H9 (cell line): ENCODE measurements around the gene MRPS14. TPM values are rescaled to one million over a fixed set of nuclear protein-coding genes. Genes with fewer than 3 reads are reported as not detected.

Experiments used
- DNase-seq: peaks from one replicate; pipeline ENCODE4 v3.0.0-alpha.2; 2017
- H2AFZ ChIP-seq: one replicate; pipeline ENCODE4 v1.6.1; 2013; ENCODE audit warnings: mild to moderate bottlenecking, low read length, control low read depth, moderate library complexity
- H2AK5ac ChIP-seq: 2 replicates; pipeline ENCODE4 v1.6.1; 2013; ENCODE audit warnings: low read length, control low read depth, mixed read lengths; ENCODE audit not compliant: insufficient read length
- H2BK120ac ChIP-seq: one replicate; pipeline ENCODE4 v1.6.1; 2013; ENCODE audit warnings: low read depth, mild to moderate bottlenecking, low read length, control low read depth, inconsistent platforms; ENCODE audit not compliant: poor library complexity, severe bottlenecking
- H2BK12ac ChIP-seq: 2 replicates; pipeline ENCODE4 v1.6.1; 2013; ENCODE audit warnings: low read length, control low read depth, mixed read lengths, low read depth; ENCODE audit not compliant: insufficient read length
- H2BK15ac ChIP-seq: 2 replicates; pipeline ENCODE4 v1.6.1; 2013; ENCODE audit warnings: low read depth, low read length, control low read depth
- H2BK20ac ChIP-seq: one replicate; pipeline ENCODE4 v1.6.1; 2013; ENCODE audit warnings: low read depth, mild to moderate bottlenecking, low read length, control low read depth, inconsistent platforms; ENCODE audit not compliant: poor library complexity, severe bottlenecking
- H2BK5ac ChIP-seq: 2 replicates; pipeline ENCODE4 v1.6.1; 2013; ENCODE audit warnings: low read length, control low read depth, mixed read lengths; ENCODE audit not compliant: insufficient read length
- H3K14ac ChIP-seq: 2 replicates; pipeline ENCODE4 v1.6.1; 2013; ENCODE audit warnings: low read length, control low read depth; ENCODE audit not compliant: insufficient read depth
- H3K18ac ChIP-seq: 2 replicates; pipeline ENCODE4 v1.6.1; 2013; ENCODE audit warnings: low read depth, mild to moderate bottlenecking, mixed read lengths, low read length, control low read depth; ENCODE audit not compliant: insufficient read length
- H3K23ac ChIP-seq: 2 replicates; pipeline ENCODE4 v1.6.1; 2013; ENCODE audit warnings: low read length, control low read depth, mixed read lengths, low read depth; ENCODE audit not compliant: insufficient read length
- H3K23me2 ChIP-seq: 2 replicates; pipeline ENCODE4 v1.6.1; 2013; ENCODE audit warnings: low read depth, mild to moderate bottlenecking, mixed read lengths, low read length, control low read depth; ENCODE audit not compliant: insufficient read length, poor library complexity, severe bottlenecking
- H3K27ac ChIP-seq: 2 replicates; pipeline ENCODE4 v1.5.1; 2013; ENCODE audit warnings: low read length, control low read depth, mixed read lengths, low read depth; ENCODE audit not compliant: insufficient read length
- H3K27me3 ChIP-seq: 2 replicates; pipeline ENCODE4 v1.6.1; 2013; ENCODE audit warnings: low read length, control low read depth, inconsistent platforms; ENCODE audit not compliant: insufficient read depth
- H3K4ac ChIP-seq: 2 replicates; pipeline ENCODE4 v1.6.1; 2013; ENCODE audit warnings: low read depth, mild to moderate bottlenecking, control low read depth, inconsistent platforms, low read length, moderate library complexity
- H3K4me1 ChIP-seq: 2 replicates; pipeline ENCODE4 v1.6.1; 2013; ENCODE audit warnings: low read length, control low read depth, inconsistent platforms; ENCODE audit not compliant: insufficient read depth
- H3K4me2 ChIP-seq: 2 replicates; pipeline ENCODE4 v1.6.1; 2013; ENCODE audit warnings: low read length, control low read depth, mixed read lengths; ENCODE audit not compliant: insufficient read length, insufficient read depth
- H3K56ac ChIP-seq: 2 replicates; pipeline ENCODE4 v1.6.1; 2013; ENCODE audit warnings: low read depth, mild to moderate bottlenecking, mixed read lengths, low read length, control low read depth; ENCODE audit not compliant: insufficient read length
- H3K79me1 ChIP-seq: 2 replicates; pipeline ENCODE4 v1.6.1; 2013; ENCODE audit warnings: low read depth, mild to moderate bottlenecking, moderate library complexity, low read length, control low read depth, inconsistent platforms; ENCODE audit not compliant: insufficient read depth, poor library complexity, severe bottlenecking
- H3K79me2 ChIP-seq: 2 replicates; pipeline ENCODE4 v1.6.1; 2013; ENCODE audit warnings: low read length, control low read depth, inconsistent platforms; ENCODE audit not compliant: insufficient read depth
- H3K9ac ChIP-seq: 2 replicates; pipeline ENCODE4 v1.6.1; 2013; ENCODE audit warnings: low read length, control low read depth, mixed read lengths; ENCODE audit not compliant: insufficient read length; ENCODE audit errors: extremely low read depth
- H3K9me3 ChIP-seq: one replicate; pipeline ENCODE4 v1.6.1; 2013; ENCODE audit warnings: low read depth, low read length, inconsistent platforms; ENCODE audit not compliant: control insufficient read depth
- H3T11ph ChIP-seq: one replicate; pipeline ENCODE4 v1.6.1; 2013; ENCODE audit warnings: mild to moderate bottlenecking, low read length, control low read depth, inconsistent platforms
- H4K20me1 ChIP-seq: one replicate; pipeline ENCODE4 v1.6.1; 2013; ENCODE audit not compliant: control insufficient read depth, insufficient read length, insufficient read depth
- H4K5ac ChIP-seq: 2 replicates; pipeline ENCODE4 v1.6.1; 2013; ENCODE audit warnings: low read depth, mild to moderate bottlenecking, mixed read lengths, low read length, control low read depth; ENCODE audit not compliant: insufficient read length
- H4K8ac ChIP-seq: replicated peaks from 2 replicates; pipeline ENCODE4 v1.6.1; 2013; ENCODE audit warnings: low read length, control low read depth, mixed read lengths, low read depth; ENCODE audit not compliant: insufficient read length
- H4K91ac ChIP-seq: 2 replicates; pipeline ENCODE4 v1.6.1; 2013; ENCODE audit warnings: low read depth, mild to moderate bottlenecking, moderate library complexity, mixed read lengths, low read length, control low read depth; ENCODE audit not compliant: insufficient read length
- H3K27ac Mint-ChIP-seq, 3 experiments: 2 replicates in 2 of 3; 3 replicates in 1 of 3; pipeline ENCODE4 v1.8.0; 2020 to 2021; ENCODE audit warnings: mixed read lengths in 3 of 3, mild to moderate bottlenecking in 1 of 3, moderate library complexity in 1 of 3
- H3K27me3 Mint-ChIP-seq: 2 replicates; pipeline ENCODE4 v1.8.0; 2021; ENCODE audit warnings: low read depth, mild to moderate bottlenecking, moderate library complexity, mixed read lengths
- H3K36me3 Mint-ChIP-seq, 3 experiments: 2 replicates in 2 of 3; 3 replicates in 1 of 3; pipeline ENCODE4 v1.8.0; 2020 to 2021; ENCODE audit warnings: low read depth in 3 of 3, mixed read lengths in 3 of 3; ENCODE audit not compliant: insufficient read depth in 1 of 3
- H3K4me1 Mint-ChIP-seq, 2 experiments: 2 replicates each; pipeline ENCODE4 v1.8.0; 2020; ENCODE audit warnings: mixed read lengths in 2 of 2
- H3K4me3 Mint-ChIP-seq, 2 experiments: 2 replicates in 1 of 2; 3 replicates in 1 of 2; pipeline ENCODE4 v1.8.0; 2020 to 2021; ENCODE audit warnings: mild to moderate bottlenecking in 2 of 2, mixed read lengths in 2 of 2, moderate library complexity in 1 of 2
- H3K9me3 Mint-ChIP-seq, 2 experiments: 2 replicates in 1 of 2; 3 replicates in 1 of 2; pipeline ENCODE4 v1.8.0; 2020; ENCODE audit warnings: mild to moderate bottlenecking in 2 of 2, mixed read lengths in 2 of 2, moderate library complexity in 1 of 2
- total RNA-seq: library from RNA; stranded (reverse); gene quantifications from 2 replicates; pipeline ENCODE4 v1.2.1, GENCODE V29; 2021
- TF ChIP-seq, protein P1 (sequence below): fragments of 200-600 bp; sonication (generic); conservative IDR thresholded peaks from 3 replicates; pipeline ENCODE4 v1.8.0; 2021; ENCODE audit warnings: antibody characterized with exemption, mild to moderate bottlenecking

MRPS14 gene
- total RNA-seq, 1 experiment from 2014 or later: 30.6 TPM

DNA sequence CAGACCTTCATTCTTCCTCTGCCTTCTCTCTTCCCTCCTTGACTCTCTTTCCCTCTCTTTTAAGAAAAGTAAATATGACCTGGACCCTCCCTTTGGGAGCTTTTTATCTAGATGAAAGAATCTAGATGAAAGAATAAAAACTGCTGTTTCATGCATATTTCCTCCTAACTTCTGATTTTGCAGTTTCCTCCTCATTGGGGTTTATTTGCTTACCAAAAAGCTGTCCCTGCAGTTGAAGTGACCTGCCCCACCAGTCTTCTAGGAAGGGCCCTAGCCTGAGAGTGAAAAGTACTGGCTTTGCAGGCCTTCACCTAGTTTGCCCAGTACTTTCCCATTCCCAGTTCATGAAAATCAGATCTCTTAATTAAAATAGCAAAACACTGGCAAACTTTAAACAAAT, 51.8 kb downstream of the MRPS14 start:
- Histone ChIP-seq H3K9ac (no peak overlapping the region), H4K91ac (no peak overlapping the region), H2BK20ac (no peak overlapping the region), H4K8ac (no peak overlapping the region), H2BK12ac (no peak overlapping the region), H2BK5ac (no peak overlapping the region), H3K79me2 (no peaks in the 10 kb centered on the region), H3K18ac (no peak overlapping the region), H3K23me2 (no peaks in the 10 kb centered on the region), H4K20me1 (no peaks in the 10 kb centered on the region), H3K79me1 (peaks cover 3% of the 10 kb centered on the region), H3K56ac (no peak overlapping the region), H3K9me3 (no peaks in the 10 kb centered on the region), H3K4me2 (no peak overlapping the region), H2AK5ac (no peak overlapping the region), H3K23ac (no peak overlapping the region), H3K4ac (no peak overlapping the region), H4K5ac (no peak overlapping the region), H3K14ac (no peak overlapping the region), H3K4me1 (no peaks in the 10 kb centered on the region), H3K27ac (no peak overlapping the region), H2AFZ (no peak overlapping the region), H3K27me3 (no peaks in the 10 kb centered on the region), H2BK15ac (no peak overlapping the region), H2BK120ac (no peak overlapping the region), H3T11ph (no peak overlapping the region)
- no peaks in the 10 kb centered on the region for H3K27me3 Mint-ChIP-seq
- no peak for DNase-seq
- no peaks in the 10 kb centered on the region for H3K4me1 Mint-ChIP-seq
- no peaks in the 10 kb centered on the region for H3K9me3 Mint-ChIP-seq
- TF ChIP-seq, protein P1, sequence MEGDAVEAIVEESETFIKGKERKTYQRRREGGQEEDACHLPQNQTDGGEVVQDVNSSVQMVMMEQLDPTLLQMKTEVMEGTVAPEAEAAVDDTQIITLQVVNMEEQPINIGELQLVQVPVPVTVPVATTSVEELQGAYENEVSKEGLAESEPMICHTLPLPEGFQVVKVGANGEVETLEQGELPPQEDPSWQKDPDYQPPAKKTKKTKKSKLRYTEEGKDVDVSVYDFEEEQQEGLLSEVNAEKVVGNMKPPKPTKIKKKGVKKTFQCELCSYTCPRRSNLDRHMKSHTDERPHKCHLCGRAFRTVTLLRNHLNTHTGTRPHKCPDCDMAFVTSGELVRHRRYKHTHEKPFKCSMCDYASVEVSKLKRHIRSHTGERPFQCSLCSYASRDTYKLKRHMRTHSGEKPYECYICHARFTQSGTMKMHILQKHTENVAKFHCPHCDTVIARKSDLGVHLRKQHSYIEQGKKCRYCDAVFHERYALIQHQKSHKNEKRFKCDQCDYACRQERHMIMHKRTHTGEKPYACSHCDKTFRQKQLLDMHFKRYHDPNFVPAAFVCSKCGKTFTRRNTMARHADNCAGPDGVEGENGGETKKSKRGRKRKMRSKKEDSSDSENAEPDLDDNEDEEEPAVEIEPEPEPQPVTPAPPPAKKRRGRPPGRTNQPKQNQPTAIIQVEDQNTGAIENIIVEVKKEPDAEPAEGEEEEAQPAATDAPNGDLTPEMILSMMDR: no peak
- H3K4me3 Mint-ChIP-seq: no peak overlapping the region
- H3K27ac Mint-ChIP-seq: peak overlapping the region; percentile 26 to 76 (median 66); a peak in 4 of 7 replicates
- H3K36me3 Mint-ChIP-seq: peaks cover 30 to 72% (median 66%) of the 10 kb centered on the region in 3 experiments; a peak in 6 of 7 replicates
